Adrenal gland (tissue), 12 donors: ENCODE results near the gene FAM20C. TPM values are rescaled to one million over a fixed set of nuclear protein-coding genes. Genes with fewer than 3 reads are reported as not detected.

Experiments used
- DNase-seq, 7 donors: peaks; one replicate each; pipeline ENCODE4 v3.0.0-alpha.2; 2019 to 2020
- H3K27ac ChIP-seq, 5 donors: fragments of 200-600 bp; sonication (generic) in 4 of 5; 1 replicate in 3 of 5; 2 replicates in 2 of 5; pipeline versions ENCODE4 v1.5.1 to v1.8.0; 2016 to 2020; ENCODE audit warnings: mild to moderate bottlenecking in 1 of 5
- H3K27me3 ChIP-seq: fragments of 200-600 bp; 2 replicates; pipeline ENCODE4 v1.8.0; 2021
- H3K36me3 ChIP-seq, 2 donors: fragments of 200-600 bp; replicated peaks in 1 of 2; 1 replicate in 1 of 2; 2 replicates in 1 of 2; pipeline versions ENCODE4 v1.5.1 to v1.8.0; 2018 to 2022
- H3K4me1 ChIP-seq, 2 donors: fragments of 200-600 bp; replicated peaks in 1 of 2; 1 replicate in 1 of 2; 2 replicates in 1 of 2; pipeline versions ENCODE4 v1.5.1 to v1.8.0; 2018 to 2021
- H3K4me3 ChIP-seq, 4 donors: fragments of 200-600 bp; sonication (generic) in 3 of 4; one replicate each; pipeline ENCODE4 v1.5.1; 2016 to 2018
- H3K9me3 ChIP-seq, 3 donors: fragments of 200-600 bp; sonication (generic) in 1 of 3; replicated peaks in 1 of 3; 1 replicate in 2 of 3; 2 replicates in 1 of 3; pipeline versions ENCODE4 v1.5.1 to v1.8.0; 2016 to 2021
- POLR2A ChIP-seq, 2 donors: fragments of 450-650 bp; IDR thresholded peaks; one replicate each; pipeline ENCODE4 v1.6.1; 2017; ENCODE audit warnings: antibody characterized with exemption in 2 of 2, mild to moderate bottlenecking in 2 of 2, moderate library complexity in 1 of 2
- WGBS, 4 donors: extraction: QIAGEN DNeasy Blood & Tissue Kit in 2 of 4; methylation state at CpG; one replicate each; pipeline versions ENCODE4 v1.1.5 to v1.1.7; 2013 to 2017; 5-methylcytosine and 5-hydroxymethylcytosine counted together
- intact Hi-C, 2 donors: fragments of 100-400 bp; cut with DNase I; formaldehyde crosslinking; loops; one replicate each; pipeline versions ENCODE4 v1.14.1 to v1.15.0; 2022 to 2023
- polyA plus RNA-seq, 3 donors: library from polyadenylated mRNA; stranded (reverse); fragments of 200-250 nt in 2 of 3; fragments of 350-450 nt in 1 of 3; fragmentation: Illumina TruSeq in 1 of 3; extraction: RNeasy Lipid Tissue Mini Kit (QIAGEN cat#74804) in 1 of 3; gene quantifications; one replicate each; pipeline ENCODE4 v1.2.3, GENCODE V29; 2013 to 2014
- total RNA-seq, 9 donors: library from RNA; depleted of rRNA in 4 of 9; stranded (reverse); fragments of >200 nt in 4 of 9; fragments of 120-200 nt in 1 of 9; fragmentation: NEBNext Ultra II Directional in 1 of 9; extraction: Animal tissue kit (Norgen Biotek cat#: 25700) in 1 of 9; gene quantifications; one replicate each; pipeline versions ENCODE4 v1.1.0 to v1.2.4, GENCODE V29; 2013 to 2023
- TF ChIP-seq, protein P1 (sequence below), 6 experiments: fragments of 450-650 bp in 4 of 6; fragments of 200-600 bp in 2 of 6; sonication (generic) in 1 of 6; IDR thresholded peaks; 1 replicate in 5 of 6; 2 replicates in 1 of 6; pipeline versions ENCODE4 v1.5.1 to v1.8.0; 2016 to 2021; ENCODE audit warnings: antibody characterized with exemption in 6 of 6, mild to moderate bottlenecking in 2 of 6, moderate library complexity in 1 of 6
- donor health status: healthy with polysubstance abuse.
- donor health status: Bipolar disorder and iron deficiency.
- donor health status: DM: yes; HTN: yes; CAD: no.
- donor health status: DM: no; HTN: no; CAD: no.
- donor health status: DM: no; HTN: no; CAD: no.
- donor health status: DM: yes; HTN: yes; CAD: no.

The FAM20C gene
- total and polyA plus RNA-seq, 12 donors = 2.8 to 57.9 (median 36.0) TPM

DNA sequence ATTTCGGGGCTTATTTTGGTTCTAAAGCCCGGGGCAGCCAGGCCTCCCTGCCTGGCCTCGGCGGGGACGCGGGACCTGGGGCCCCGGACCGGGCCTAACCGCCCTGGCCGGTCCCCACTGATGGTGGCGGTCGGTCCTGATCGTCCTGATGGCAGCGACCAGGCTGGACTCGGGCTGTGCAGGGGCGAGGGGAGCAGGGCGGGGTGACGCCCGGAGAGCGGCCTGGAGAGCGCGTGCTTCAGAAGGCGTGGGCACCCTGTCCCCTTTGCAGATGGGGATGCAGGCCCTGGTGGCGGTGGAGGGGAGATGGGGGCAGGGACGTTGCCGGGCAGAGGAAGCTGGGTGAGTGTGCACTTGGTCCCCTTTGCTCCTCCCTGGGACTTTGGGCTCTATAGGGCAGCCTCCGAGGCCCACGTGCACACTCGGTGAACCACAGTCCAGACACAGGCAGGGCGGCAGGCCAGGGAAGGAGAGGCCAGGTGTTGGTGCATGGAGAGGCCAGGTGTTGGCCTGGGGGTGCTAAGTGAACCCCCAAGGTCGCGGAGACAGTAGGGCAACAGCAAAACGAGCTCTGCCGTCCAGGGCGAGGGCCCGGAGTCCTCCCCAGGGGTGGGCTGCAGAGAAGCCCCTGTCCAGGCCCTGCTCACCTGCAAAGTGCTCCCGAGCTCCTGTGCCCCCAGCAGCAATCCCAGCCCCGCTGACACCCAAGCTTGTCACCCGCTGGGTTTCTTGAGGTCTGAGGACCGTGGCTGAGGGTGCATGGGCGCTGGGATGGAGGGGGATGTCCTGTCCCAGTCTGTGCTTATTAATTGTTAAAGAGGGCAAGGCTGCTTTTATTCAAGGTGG is 42.4 kb upstream of the FAM20C start:
- WGBS, 4 donors = 35 to 44% (median 42%) methylated on average over 22 to 41 of the region's 41 CpGs
- Histone ChIP-seq H3K4me1 (peaks cover 12 to 16% of the 10 kb centered on the region in 2 donors), H3K27me3 (no peaks in the 10 kb centered on the region), H3K4me3 (peak overlapping the region in 2 of 4 donors; percentile 11 to 60), H3K36me3 (no peaks in the 10 kb centered on the region), H3K9me3 (no peaks in the 10 kb centered on the region), H3K27ac (peak overlapping the region; percentile 61 to 94 (median 90))
- peak; percentile 47 to 72 (median 56) for DNase-seq
- intact Hi-C loops = no loop called here
- no peak for TF ChIP-seq POLR2A (IDR thresholded peaks at IDR 0.05)
- TF ChIP-seq, protein P1, sequence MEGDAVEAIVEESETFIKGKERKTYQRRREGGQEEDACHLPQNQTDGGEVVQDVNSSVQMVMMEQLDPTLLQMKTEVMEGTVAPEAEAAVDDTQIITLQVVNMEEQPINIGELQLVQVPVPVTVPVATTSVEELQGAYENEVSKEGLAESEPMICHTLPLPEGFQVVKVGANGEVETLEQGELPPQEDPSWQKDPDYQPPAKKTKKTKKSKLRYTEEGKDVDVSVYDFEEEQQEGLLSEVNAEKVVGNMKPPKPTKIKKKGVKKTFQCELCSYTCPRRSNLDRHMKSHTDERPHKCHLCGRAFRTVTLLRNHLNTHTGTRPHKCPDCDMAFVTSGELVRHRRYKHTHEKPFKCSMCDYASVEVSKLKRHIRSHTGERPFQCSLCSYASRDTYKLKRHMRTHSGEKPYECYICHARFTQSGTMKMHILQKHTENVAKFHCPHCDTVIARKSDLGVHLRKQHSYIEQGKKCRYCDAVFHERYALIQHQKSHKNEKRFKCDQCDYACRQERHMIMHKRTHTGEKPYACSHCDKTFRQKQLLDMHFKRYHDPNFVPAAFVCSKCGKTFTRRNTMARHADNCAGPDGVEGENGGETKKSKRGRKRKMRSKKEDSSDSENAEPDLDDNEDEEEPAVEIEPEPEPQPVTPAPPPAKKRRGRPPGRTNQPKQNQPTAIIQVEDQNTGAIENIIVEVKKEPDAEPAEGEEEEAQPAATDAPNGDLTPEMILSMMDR (IDR thresholded peaks at IDR 0.05) = peak in 1 of 6 experiments; percentile 6

DNA sequence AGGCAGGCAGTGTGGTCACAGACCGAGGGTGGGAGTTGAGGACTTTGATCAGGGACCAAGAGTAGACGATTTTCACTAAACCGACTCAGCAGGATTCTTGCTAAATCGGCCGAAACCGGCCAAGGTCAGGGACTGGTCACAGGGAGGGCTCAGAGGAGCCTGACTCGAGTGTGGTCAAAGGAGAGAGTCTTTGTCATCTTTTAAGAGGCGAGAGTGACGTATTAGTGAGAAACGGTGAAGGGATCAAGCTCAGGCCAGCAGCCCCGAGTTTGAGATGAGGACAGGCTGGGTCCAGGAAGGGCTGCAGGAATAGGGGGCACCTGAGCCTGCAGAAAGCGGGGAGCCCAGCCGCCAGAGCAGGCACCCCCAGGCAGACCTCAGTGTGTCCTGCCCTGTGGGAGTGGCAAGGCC is 41.6 kb upstream of the FAM20C start:
- 32 to 41% (median 39%) methylated on average over 11 to 13 of the region's 13 CpGs for WGBS, 4 donors
- intact Hi-C loops = no loop called here
- no peak for TF ChIP-seq POLR2A (IDR thresholded peaks at IDR 0.05)
- TF ChIP-seq, protein P1 (IDR thresholded peaks at IDR 0.05) = no peak
- Histone ChIP-seq H3K27me3 (no peaks in the 10 kb centered on the region), H3K27ac (peak overlapping the region in 4 of 5 donors; percentile 85 to 94 (median 92)), H3K4me3 (no peak overlapping the region), H3K9me3 (no peaks in the 10 kb centered on the region), H3K4me1 (peaks cover 19 to 24% of the 10 kb centered on the region in 2 donors), H3K36me3 (no peaks in the 10 kb centered on the region)
- DNase-seq = peak; percentile 38 to 84 (median 79)

DNA sequence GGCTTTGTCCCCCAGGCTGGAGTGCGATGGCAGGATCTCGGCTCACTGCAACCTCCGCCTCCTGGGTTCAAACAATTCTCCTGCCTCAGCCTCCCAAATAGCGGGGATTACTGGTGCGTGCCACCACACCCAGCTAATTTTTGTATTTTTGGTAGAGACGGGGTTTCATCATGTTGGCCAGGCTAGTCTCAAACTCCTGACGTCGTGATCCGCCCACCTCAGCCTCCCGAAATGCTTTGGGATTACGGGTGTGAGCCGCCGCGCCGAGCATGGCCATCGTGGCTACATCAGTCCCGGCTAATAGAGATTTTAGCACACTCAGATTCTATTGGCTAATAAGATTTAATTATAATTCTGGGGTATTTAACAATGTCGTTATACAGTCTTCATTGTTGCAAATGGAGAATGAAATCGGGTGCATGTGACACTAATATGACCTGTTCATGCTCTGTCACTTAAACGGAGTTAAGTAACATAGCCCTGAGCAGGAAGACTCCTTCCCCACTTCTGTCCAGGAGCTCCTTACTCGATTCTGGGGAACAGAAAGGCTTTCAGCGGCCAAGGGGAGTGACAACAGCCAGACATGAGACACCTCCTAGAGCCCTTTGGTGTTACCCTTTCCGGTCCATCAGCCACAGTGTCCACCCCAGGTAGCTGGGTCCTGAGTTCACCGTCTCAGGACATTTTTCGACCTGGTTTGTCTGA is 40.9 kb upstream of the FAM20C start:
- H3K9me3 ChIP-seq = no peaks in the 10 kb centered on the region
- TF ChIP-seq, protein P1 (IDR thresholded peaks at IDR 0.05) = no peak
- no peak for TF ChIP-seq POLR2A (IDR thresholded peaks at IDR 0.05)
- H3K36me3 ChIP-seq = no peaks in the 10 kb centered on the region
- H3K4me1 ChIP-seq = peaks cover 22 to 24% of the 10 kb centered on the region in 2 donors
- H3K27ac ChIP-seq = peak overlapping the region in 2 of 5 donors; percentile 85 to 94
- no peaks in the 10 kb centered on the region for H3K27me3 ChIP-seq
- no peak overlapping the region for H3K4me3 ChIP-seq
- intact Hi-C loops = no loop called here
- DNase-seq = no peak
- 85 to 95% (median 93%) methylated on average over 7 to 25 of the region's 25 CpGs for WGBS, 4 donors

DNA sequence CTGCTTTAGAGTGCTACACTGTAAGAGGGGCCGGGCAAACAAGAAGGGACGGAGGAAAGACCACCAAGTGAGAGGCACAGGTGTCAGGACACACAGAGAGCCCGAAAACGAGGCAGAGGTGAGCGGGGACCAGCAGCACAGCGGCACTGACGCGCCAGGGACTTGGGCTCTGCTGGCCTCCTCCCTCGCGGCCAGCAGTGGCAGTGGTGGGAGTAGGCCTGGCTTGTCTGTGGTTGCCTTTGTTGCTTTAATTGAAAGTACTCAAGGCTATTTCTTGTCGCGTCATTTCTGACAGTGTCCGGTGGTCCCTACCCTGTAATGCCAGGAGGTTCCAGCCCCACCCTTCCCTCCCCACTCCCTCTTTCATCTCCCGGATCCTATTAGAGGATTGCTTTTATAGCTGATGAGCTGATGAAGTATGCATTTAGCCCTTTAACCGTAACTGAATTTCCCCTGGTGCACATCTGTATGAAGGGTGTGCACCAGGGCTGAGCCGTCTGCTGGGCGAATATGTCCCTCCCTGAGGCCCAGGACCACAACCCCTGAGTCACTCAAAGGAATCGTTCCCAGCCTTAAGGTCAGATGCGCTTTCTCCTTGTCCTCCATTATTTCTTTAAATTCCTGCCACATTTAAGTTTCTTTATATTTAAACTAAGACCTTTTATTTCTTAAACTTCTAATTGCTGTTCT is 39.5 kb upstream of the FAM20C start:
- H3K4me1 ChIP-seq = peaks cover 22 to 24% of the 10 kb centered on the region in 2 donors
- no peak overlapping the region for H3K27ac ChIP-seq
- DNase-seq = no peak

More for the DNA sequence above, 39.5 kb upstream of the FAM20C start:
- intact Hi-C loops = no loop called here
- no peak for TF ChIP-seq POLR2A (IDR thresholded peaks at IDR 0.05)
- TF ChIP-seq, protein P1 (IDR thresholded peaks at IDR 0.05) = no peak
- Histone ChIP-seq H3K9me3 (no peaks in the 10 kb centered on the region), H3K36me3 (no peaks in the 10 kb centered on the region), H3K27me3 (no peaks in the 10 kb centered on the region), H3K4me3 (no peak overlapping the region)
- WGBS, 4 donors = 89 to 94% (median 90%) methylated on average over 11 to 19 of the region's 19 CpGs
